Embryonic facial prominence (tissue), 1 donor: ENCODE results near the gene IL19.
"Not testable (repeated sequence)": the region's sequence is repeated elsewhere in the genome, so short reads cannot be mapped to it uniquely, and the experiment has no call there.

Experiments
- DNase-seq: peaks from one replicate; pipeline ENCODE4 v3.0.0-alpha.2; 2016; ENCODE audit errors: extremely low spot score

The IL19 gene

DNA sequence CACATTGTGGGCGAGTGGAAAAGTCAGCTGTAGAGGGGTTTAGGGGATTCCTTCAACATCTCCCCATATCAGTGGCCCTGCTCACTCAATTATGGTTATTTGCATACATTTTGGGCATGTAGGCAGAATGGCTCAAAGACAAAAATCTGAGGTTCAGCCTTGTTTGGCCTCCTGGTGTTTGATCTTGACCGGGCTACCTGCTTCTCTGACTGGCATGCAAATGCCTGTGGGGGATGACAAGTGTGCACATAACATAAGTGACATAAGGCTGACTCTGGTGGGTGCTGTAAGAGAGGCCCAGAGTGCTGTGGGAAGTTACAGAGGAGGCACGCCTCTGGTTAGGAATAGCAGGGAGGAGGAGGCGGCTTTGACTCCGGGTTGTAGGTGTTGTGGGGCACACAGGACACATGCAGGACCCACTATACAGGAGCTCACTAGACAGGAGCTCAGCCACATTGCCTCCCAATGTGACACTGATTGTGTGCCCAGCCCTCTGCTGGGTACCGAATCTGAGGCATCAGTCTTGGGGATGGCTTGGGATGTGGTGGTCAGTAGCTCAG lies 29.4 kb upstream of the IL19 start:
- no peak for DNase-seq

DNA sequence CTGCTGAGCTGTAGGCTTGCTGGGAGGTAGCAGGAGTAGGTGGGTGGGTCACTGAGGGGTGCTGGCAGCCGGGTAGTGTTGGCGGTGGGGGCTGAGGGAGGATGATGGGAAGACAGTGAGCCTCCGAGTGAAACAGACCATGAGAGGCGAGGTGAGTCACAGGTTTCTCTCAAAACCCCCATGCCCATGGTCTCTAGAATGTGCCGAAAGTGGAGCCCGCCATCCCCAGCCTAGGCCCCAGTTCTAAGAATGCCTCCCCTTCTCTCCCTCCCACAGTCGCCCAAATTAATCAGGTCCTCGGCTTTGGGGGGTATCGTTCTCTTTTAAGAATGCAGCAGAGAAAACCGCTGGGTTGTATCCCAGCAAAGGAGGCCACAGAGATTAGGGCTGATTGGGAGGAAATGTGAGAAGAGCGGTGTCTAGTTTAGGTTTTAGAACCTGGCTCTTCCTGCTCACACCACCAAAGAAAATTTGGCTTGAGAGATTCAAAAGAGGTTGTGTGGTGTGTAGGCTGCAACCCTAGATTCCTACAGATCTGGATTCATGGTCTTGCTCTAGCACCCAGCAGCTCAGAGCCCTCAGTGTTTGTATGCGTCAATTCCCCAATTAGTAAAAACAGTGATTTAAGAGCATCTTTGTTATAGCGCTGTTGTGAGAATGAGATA lies 27.7 kb upstream of the IL19 start:
- no peak for DNase-seq

GRCh38 chr1:206744683-206745082 lies 25.9 kb upstream of the IL19 start:
- no peak for DNase-seq

GRCh38 chr1:206745301-206745700 lies 25.3 kb upstream of the IL19 start:
- no peak for DNase-seq

DNA sequence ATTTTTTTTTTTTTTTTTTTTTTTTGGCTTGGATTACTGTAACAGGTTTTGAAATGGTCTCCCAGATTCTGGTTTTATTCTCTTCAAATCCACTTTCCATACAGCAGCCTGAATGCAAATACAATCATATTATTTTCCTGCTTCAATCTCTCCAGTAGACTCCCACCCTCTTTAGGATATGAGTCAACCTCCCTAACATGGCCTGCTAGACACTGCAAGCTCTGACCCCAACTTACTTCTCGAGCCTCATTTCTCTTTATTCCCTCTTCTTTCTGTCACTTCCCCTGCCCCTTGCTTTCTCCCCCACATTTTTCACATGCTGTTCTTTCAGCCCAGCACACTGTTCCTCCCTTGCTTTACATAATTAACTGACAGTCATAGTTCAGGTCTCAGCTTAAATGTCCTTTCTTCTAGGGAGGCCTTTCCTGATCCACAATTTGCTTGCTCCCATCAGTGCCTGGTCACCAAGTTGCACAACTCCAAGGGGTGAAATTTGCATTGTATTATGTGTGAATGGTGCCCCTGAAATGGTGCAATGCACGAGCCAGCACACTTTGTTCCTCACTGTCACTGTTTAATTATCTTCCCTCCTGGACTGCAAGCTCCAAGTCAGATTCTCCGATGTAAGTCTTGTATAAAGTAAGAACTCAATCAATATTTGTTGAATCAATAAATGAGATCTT lies 22.1 kb upstream of the IL19 start:
- DNase-seq, result no peak

GRCh38 chr1:206751891-206752290 lies 18.7 kb upstream of the IL19 start:
- DNase-seq, result no peak

DNA sequence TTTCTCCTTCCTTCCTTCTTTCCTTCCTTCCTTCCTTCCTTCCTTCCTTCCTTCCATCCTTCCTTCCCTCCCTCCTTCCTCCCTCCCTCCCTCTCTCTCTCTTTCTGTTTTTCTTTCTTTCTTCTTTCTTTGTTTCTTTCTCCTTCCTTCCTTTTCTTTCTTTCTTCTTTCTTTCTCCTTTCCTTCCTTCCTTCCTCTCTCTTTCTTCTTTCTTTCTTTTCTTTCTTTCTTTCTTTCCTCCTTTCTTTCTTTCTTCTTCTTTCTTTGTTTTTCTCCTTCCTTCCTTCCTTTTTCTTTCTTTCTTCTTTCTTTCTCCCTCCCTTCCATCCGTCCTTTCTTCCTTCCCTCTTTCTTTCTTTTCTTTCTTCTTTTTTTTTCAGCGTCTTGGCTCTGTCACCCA lies 18.1 kb upstream of the IL19 start:
- DNase-seq, result no peak

- no peak for DNase-seq
These were observed 17.4 kb upstream of the IL19 start for GRCh38 chr1:206753141-206753540.

DNA sequence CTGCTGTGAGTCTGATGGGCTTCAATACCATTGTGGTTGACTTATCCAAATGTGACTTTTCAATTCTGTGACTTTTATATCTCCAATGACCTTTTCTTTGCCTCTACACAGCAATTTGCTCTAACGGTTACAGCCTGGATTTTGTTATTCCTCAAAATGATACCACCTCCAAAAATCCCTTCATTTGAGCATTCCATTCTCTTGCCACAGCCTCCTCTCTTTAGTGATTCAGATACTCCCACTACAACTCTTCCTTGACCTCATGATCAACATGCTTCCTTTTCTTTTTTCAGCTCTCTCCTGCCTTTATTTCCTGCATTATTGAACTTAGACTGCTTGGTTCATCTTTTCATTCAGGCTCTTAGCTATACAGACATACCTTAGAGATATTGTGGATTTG lies 16.6 kb upstream of the IL19 start:
- DNase-seq, result no peak

GRCh38 chr1:206757524-206758266 lies 12.9 kb upstream of the IL19 start:
- DNase-seq, result no peak

DNA sequence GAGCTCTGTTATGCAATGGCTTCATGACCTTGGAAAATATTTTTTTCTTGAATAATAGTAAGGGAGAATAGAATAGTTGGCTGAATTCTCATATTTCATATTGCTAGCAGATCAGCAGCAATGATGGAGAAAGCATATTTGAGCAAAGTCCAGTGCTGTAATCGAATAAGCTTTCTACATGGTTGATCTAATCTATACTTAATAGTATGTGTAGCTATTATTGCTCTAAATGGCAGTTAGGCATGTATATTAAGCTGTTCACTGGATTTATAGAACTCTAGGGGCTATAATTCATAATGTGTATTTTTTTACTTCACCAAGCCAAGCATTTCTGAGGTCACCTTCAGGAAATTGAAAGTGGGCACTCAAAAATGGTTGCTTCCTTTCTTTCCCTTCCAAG lies 10.0 kb upstream of the IL19 start:
- no peak for DNase-seq

GRCh38 chr1:206761159-206761768 lies 9.3 kb upstream of the IL19 start:
- DNase-seq, result no peak

DNA sequence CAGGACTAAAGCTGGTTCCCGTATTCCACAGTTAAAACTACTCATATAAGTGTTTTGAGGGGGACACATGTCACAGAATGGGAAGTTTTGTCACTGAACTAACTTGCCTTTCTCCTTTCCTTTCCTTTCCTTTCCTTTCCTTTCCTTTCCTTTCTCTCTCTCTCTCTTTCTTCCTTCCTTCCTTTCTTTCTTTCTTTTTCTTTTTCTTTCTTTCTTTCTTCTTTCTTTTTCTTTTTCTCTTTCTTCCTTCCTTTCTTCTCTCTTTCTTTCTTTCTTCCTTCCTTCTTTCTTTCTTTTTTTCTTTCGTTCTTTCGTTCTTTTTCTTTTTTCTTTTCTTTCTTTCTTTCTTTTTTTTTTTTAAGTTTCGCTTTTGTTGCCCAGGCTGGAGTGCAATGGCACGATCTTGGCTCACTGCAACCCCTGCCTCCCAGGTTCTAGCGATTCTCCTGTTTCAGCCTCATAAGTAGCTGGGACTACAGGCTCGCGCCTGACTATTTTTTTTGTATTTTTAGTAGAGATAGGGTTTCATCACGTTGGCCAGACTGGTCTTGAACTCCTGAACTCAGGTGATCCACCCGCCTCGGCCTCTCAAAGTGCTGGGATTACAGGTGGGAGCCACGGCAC lies 7.7 kb upstream of the IL19 start:
- not testable (repeated sequence) for DNase-seq

DNA sequence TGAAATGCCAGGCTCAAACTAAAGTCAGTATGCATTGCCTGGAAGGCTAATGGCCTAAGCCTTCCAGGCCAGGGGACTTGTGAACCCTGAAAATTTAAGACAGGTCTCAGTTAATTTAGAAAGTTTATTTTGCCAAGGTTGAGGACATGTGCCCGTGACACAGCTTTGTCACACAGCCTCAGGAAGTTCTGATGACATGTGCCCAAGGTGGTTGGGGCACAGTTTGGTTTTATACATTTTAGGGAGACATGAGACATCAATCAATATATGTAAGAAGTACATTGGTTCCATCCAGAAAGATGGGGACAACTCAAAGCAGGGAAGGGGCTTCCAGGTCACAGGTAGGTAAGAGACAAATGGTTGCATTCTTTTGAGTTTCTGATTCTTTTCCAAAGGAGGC lies 4.8 kb upstream of the IL19 start:
- not testable (repeated sequence) for DNase-seq

DNA sequence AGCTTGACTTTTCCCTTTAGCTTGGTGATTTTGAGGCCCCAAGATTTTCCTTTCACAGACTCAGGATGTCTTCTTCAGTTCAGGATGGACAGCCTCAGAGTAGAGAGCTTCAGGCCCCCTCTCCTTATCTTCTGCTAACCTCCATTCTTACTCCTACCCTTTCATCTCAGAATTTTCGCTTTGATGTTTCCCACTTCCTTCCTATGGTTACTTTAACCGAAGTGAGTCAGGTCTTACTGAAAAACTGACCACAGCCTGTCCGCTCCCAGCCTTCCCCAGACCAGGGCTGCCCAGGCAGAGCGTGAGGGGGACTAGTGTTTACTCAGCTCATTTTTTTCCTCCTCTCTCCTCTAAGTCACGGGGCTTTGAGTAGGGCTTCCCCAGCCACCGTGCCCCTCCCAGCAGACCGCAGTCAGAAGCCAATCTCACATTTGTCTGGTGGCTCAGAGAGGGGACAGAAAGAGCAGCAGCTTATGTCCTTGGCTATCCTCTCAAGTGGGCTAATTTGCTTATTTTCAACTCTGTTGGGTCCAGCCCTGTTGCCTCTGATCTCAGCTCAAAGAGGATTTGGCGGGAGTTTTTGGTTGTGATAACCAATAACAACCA lies 4.2 kb upstream of the IL19 start:
- DNase-seq, result no peak

GRCh38 chr1:206768472-206769303 lies 1.9 kb upstream of the IL19 start:
- DNase-seq, result no peak

DNA sequence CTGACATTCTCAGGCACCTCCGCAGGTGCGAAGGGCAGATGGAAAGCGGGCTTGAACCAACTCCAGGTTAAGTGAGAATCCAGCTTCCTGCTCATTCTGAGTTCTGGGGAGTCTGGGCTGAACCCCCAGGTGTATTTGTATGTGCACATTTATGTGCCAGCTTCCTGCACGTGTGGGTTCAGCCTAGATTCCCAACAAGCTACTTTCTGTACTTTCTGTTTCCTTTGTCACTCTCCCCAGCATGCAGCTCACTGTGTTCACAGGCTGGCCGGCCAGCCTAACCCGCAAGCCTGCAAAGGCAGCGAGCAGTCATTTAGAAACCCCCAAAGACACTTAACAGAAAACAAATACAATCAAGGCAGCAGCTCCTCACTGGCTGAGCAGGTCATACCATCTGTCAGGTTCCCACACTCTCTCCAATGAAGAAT lies 1.3 kb upstream of the IL19 start:
- no peak for DNase-seq

DNA sequence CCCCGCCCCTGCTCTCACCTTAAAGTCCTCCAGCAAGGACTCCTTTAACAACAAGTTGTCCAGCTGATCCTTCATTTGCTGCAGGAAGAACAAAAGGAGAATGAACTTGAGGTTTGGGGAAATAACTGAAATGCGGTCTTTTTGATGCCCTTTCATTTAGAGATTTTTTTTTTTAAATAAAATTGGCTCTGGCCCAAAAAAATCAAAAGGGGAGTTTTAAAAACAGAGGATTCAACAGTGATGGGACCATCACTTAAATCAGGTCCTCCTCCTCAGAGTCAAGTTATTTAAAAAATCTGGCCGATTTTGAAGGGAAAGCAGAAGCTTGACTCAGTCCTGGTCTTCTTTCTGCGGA lies 742 bp downstream of the IL19 start:
- no peak for DNase-seq

DNA sequence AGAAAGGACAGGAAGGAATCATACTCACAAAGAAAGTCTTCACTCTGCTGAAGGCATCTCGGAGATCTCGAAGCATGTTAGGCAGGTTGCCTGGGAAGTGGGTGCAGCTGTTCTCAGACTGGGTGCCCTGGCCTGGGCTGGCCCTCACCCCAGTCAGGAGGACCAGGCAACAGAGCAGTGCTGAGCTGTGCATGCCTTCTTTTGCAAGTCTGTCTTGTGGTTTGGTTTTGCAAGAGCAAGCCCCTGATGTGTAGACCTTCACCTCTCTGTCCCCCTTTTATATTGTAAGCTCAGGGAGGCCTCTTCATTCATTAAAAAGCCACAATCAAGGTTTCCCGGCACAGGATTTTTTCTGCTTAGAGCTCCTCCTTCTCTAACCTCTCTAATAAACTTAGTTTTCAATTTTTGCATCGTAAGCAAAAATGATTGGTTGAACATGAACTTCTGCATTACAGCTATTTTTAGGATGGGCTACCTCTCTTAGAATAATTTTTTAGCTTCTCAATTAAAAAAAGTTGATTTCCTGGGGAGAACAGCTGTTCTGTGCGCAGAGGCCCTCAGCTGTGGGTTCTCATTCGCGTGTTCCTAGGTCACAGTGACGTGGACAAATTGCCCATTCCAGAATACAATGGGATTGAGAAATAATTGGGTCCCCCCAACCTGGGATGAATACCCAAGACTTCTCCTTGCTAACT lies 1.8 kb downstream of the IL19 start, which contains the start of gene IL10:
IL10 (minus strand) TSS at position 252 of the 695 bp plus-strand sequence; CDS start at position 193, 59 bp downstream.
- no peak for DNase-seq

- DNase-seq, result no peak
These were observed 3.5 kb downstream of the IL19 start for GRCh38 chr1:206774093-206774492.
